Lung (tissue), 12 donors: ENCODE measurements around the gene TRAF2. TPM values are rescaled to one million over a fixed set of nuclear protein-coding genes. Genes with fewer than 3 reads are reported as not detected.

ENCODE experiments used
- ATAC-seq: fragments of 200-7000 bp; cut with Tn5 transposase; one replicate; pipeline ENCODE4 v1.9.1; 2020; ENCODE audit warnings: moderate number of reproducible peaks; ENCODE audit not compliant: insufficient read depth, low FRiP score
- DNase-seq, 3 donors: peaks; one replicate each; pipeline ENCODE4 v3.0.0-alpha.2; 2013 to 2017
- H3K27ac ChIP-seq, 2 donors: one replicate each; pipeline ENCODE4 v1.5.1; 2013; ENCODE audit warnings: mild to moderate bottlenecking in 2 of 2, moderate library complexity in 2 of 2, control low read depth in 1 of 2, inconsistent platforms in 1 of 2, low read depth in 1 of 2, low read length in 1 of 2
- H3K27me3 ChIP-seq, 3 donors: one replicate each; pipeline ENCODE4 v1.5.1; 2013; ENCODE audit warnings: low read length in 2 of 3; ENCODE audit not compliant: control insufficient read depth in 3 of 3, insufficient read depth in 3 of 3
- H3K36me3 ChIP-seq, 4 donors: one replicate each; pipeline ENCODE4 v1.5.1; 2013; ENCODE audit warnings: low read length in 4 of 4, mild to moderate bottlenecking in 1 of 4, moderate library complexity in 1 of 4; ENCODE audit not compliant: control insufficient read depth in 4 of 4, insufficient read depth in 4 of 4
- H3K4me1 ChIP-seq, 5 donors: one replicate each; pipeline ENCODE4 v1.5.1; 2013; ENCODE audit warnings: low read length in 5 of 5, mild to moderate bottlenecking in 2 of 5, moderate library complexity in 1 of 5; ENCODE audit not compliant: control insufficient read depth in 5 of 5, insufficient read depth in 5 of 5
- H3K4me3 ChIP-seq: one replicate; pipeline ENCODE4 v1.5.1; 2013; ENCODE audit warnings: mild to moderate bottlenecking, control low read depth, moderate library complexity
- H3K9ac ChIP-seq, 2 donors: one replicate each; pipeline ENCODE4 v1.5.1; 2013; ENCODE audit warnings: low read length in 2 of 2, control low read depth in 1 of 2; ENCODE audit not compliant: insufficient read depth in 1 of 2
- H3K9me3 ChIP-seq, 4 donors: one replicate each; pipeline ENCODE4 v1.5.1; 2013; ENCODE audit warnings: low read length in 3 of 4, mild to moderate bottlenecking in 1 of 4, moderate library complexity in 1 of 4; ENCODE audit not compliant: control insufficient read depth in 4 of 4, insufficient read depth in 3 of 4
- WGBS, 2 donors: extraction: QIAGEN DNeasy Blood & Tissue Kit; methylation state at CpG; one replicate each; pipeline ENCODE4 v1.1.7; 2013; 5-methylcytosine and 5-hydroxymethylcytosine counted together
- polyA plus RNA-seq, 2 donors: library from polyadenylated mRNA; stranded (reverse); fragments of 200-250 nt; gene quantifications; one replicate each; pipeline ENCODE4 v1.2.1, GENCODE V29; 2013
- total RNA-seq, 2 donors: library from RNA; depleted of rRNA in 1 of 2; stranded (reverse); fragments of >200 nt in 1 of 2; gene quantifications; one replicate each; pipeline ENCODE4 v1.2.1, GENCODE V29; 2014 to 2021
- TF ChIP-seq, protein P1 (sequence below): IDR thresholded peaks from 2 replicates; pipeline ENCODE4 v1.5.1; 2012; ENCODE audit warnings: mild to moderate bottlenecking; ENCODE audit errors: control extremely low read depth, extremely low read depth
- donor health status: control.
- donor health status: control.
- donor health status: Bipolar disorder and iron deficiency.
- donor health status: healthy.
- donor health status: DM: yes; HTN: yes; CAD: no.

TRAF2 gene
- total and polyA plus RNA-seq, 4 donors, result 11.3 to 19.1 (median 15.2) TPM

DNA sequence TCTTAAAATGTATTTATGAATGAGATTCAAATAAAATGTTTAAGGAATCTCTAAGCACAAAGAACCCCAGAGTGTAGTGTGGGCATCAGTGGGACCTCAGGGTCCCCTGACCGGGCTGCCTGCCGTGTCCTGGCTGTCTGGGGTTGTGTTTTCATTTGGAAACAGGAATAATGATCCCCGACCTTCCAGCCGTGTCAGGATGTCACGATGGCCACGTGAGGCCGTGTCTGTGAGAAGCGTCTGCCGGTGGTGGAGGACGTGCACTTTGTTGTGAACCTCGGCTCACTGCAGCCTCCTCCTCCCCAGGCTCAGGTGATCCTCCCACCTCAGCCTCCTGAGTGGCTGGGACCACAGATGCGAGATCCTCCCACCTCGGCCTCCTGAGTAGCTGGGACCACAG, 4.3 kb downstream of the TRAF2 start:
- no peak overlapping the region for H3K9ac ChIP-seq
- TF ChIP-seq, protein P1, sequence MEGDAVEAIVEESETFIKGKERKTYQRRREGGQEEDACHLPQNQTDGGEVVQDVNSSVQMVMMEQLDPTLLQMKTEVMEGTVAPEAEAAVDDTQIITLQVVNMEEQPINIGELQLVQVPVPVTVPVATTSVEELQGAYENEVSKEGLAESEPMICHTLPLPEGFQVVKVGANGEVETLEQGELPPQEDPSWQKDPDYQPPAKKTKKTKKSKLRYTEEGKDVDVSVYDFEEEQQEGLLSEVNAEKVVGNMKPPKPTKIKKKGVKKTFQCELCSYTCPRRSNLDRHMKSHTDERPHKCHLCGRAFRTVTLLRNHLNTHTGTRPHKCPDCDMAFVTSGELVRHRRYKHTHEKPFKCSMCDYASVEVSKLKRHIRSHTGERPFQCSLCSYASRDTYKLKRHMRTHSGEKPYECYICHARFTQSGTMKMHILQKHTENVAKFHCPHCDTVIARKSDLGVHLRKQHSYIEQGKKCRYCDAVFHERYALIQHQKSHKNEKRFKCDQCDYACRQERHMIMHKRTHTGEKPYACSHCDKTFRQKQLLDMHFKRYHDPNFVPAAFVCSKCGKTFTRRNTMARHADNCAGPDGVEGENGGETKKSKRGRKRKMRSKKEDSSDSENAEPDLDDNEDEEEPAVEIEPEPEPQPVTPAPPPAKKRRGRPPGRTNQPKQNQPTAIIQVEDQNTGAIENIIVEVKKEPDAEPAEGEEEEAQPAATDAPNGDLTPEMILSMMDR, result no peak
- H3K9me3 ChIP-seq, result no peaks in the 10 kb centered on the region
- ATAC-seq, result no peak
- no peak overlapping the region for H3K27ac ChIP-seq
- no peak overlapping the region for H3K4me3 ChIP-seq
- H3K27me3 ChIP-seq, result no peaks in the 10 kb centered on the region
- H3K36me3 ChIP-seq, result peaks cover 2 to 13% (median 3%) of the 10 kb centered on the region in 4 donors
- DNase-seq, result no peak
- WGBS, 2 donors, result 88 to 92% methylated on average over 13 of the region's 13 CpGs
- H3K4me1 ChIP-seq, result peaks cover 0 to 7% (median 0%) of the 10 kb centered on the region in 5 donors

DNA sequence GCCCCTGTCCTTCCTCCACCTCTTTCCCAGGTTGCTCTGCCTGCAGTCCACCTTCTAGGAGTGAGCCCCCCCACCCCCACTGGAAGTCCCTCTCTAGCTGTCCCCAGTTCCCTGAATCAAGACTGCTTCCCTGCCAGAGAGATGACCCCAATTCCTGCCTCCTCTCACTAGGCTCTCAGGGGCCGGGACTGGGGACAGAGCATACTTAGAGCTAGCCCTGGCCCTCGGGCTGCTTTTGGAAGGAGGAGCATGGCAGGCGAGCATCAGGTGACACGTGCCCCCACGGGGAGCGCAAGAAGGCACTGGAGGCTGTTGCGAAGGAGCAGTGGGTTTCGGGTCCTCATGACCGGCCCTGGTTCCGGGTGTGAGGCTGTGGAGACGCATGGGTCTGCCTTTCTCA, 9.7 kb downstream of the TRAF2 start:
- Histone ChIP-seq H3K9me3 (no peaks in the 10 kb centered on the region), H3K4me1 (peaks cover 0 to 3% (median 0%) of the 10 kb centered on the region in 5 donors), H3K4me3 (no peak overlapping the region), H3K36me3 (peaks cover 3 to 22% (median 10%) of the 10 kb centered on the region in 4 donors), H3K27ac (no peak overlapping the region), H3K27me3 (no peaks in the 10 kb centered on the region), H3K9ac (no peak overlapping the region)
- no peak for ATAC-seq
- WGBS, 2 donors, result 85 to 91% methylated on average over 11 of the region's 11 CpGs
- TF ChIP-seq, protein P1, result no peak
- no peak for DNase-seq

DNA sequence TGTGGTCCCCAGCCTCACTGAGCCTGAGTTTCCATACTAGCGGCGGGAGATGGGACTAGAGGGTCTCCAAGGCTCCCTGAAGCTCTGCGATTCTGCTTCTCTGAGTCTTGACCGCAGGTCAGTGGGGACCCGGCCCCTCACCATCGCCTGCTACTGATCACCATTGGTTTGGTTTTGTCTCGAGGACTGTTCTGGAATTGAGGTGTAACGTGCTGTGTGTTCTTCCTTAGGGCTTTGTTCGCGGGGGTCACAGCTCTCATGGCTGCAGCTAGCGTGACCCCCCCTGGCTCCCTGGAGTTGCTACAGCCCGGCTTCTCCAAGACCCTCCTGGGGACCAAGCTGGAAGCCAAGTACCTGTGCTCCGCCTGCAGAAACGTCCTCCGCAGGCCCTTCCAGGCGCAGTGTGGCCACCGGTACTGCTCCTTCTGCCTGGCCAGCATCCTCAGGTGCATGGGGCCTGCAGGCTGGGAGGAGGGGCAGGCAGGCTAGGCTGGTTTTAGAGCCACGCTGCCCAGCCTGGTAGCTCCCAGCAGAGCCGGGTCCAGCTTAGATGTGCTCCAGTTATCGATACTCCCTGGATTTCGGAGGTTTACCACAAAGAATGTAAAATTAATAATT, 12.3 kb downstream of the TRAF2 start:
- no peak for DNase-seq

More for the DNA sequence above, 12.3 kb downstream of the TRAF2 start:
- TF ChIP-seq, protein P1, result no peak
- no peak overlapping the region for H3K27ac ChIP-seq
- no peak overlapping the region for H3K4me3 ChIP-seq
- peaks cover 0 to 23% (median 10%) of the 10 kb centered on the region in 4 donors for H3K36me3 ChIP-seq
- no peaks in the 10 kb centered on the region for H3K9me3 ChIP-seq
- no peak for ATAC-seq
- 95 to 97% methylated on average over 21 of the region's 21 CpGs for WGBS, 2 donors
- H3K27me3 ChIP-seq, result no peaks in the 10 kb centered on the region
- no peak overlapping the region for H3K9ac ChIP-seq
- peaks cover 0 to 17% (median 3%) of the 10 kb centered on the region in 5 donors for H3K4me1 ChIP-seq
